ENCODE measurements around the gene APOBR.

GRCh38 chr16:28482026-28482425, 12.4 kb upstream of the APOBR start:
- TF ChIP-seq POLR2A (IDR thresholded peaks at IDR 0.05; ENCODE audit: low read depth, low read length) = no peak
- TF ChIP-seq POLR2AphosphoS5 (IDR thresholded peaks at IDR 0.05; ENCODE audit: low read depth, low read length) = no peak
- no peak for TF ChIP-seq POU2F2 (IDR thresholded peaks at IDR 0.05; ENCODE audit: low read depth, low read length)
- no peak for TF ChIP-seq TAF1 (IDR thresholded peaks at IDR 0.05; ENCODE audit: low read depth, low read length)
- no peak for TF ChIP-seq PAX5 (IDR thresholded peaks at IDR 0.05; ENCODE audit: insufficient read depth, low read length, severe bottlenecking)
